ENCODE results near the gene SEMA5B. TPM values are rescaled to one million over a fixed set of nuclear protein-coding genes. Genes with fewer than 3 reads are reported as not detected.

SEMA5B gene
- total and polyA plus RNA-seq, 2 donors (not counting 3 experiments of a cell fraction or from before 2014, with no cell fraction given): 0.07 TPM; not detected in 1

- Histone ChIP-seq H3K36me3 (ENCODE audit: control insufficient read depth in 2 of 2, extremely low read depth in 1 of 2, insufficient read depth in 2 of 2, low read length in 2 of 2) (no peaks in the 10 kb centered on the region), H3K9me3 (replicated peaks; ENCODE audit: control insufficient read depth, insufficient read depth, low read length) (no peaks in the 10 kb centered on the region), H3K9me1 (replicated peaks; ENCODE audit: control insufficient read depth, extremely low read depth, insufficient read depth, low read length) (no peaks in the 10 kb centered on the region), H3K79me2 (ENCODE audit: control insufficient read depth, insufficient read depth, low read length) (no peaks in the 10 kb centered on the region), H3K27me3 (ENCODE audit: control insufficient read depth in 2 of 2, insufficient read depth in 2 of 2, low read length in 2 of 2) (peaks cover 12 to 34% of the 10 kb centered on the region in 2 experiments), H3K27ac (ENCODE audit: insufficient read depth, low read depth, low read length) (no peak overlapping the region), H3K4me2 (ENCODE audit: insufficient read depth, low read length) (no peak overlapping the region), H3K9ac (replicated peaks; ENCODE audit: extremely low read depth, insufficient read depth, low read length) (no peak overlapping the region), H2AFZ (ENCODE audit: low read depth, low read length) (no peak overlapping the region), H3K4me3 (replicated peaks in 1 of 3; ENCODE audit: insufficient read depth in 1 of 3, low read depth in 1 of 3, low read length in 3 of 3) (no peak overlapping the region), H3K4me1 (ENCODE audit: control insufficient read depth, extremely low read depth, insufficient read depth, low read length) (no peaks in the 10 kb centered on the region), H4K20me1 (replicated peaks; ENCODE audit: control insufficient read depth, extremely low read depth, insufficient read depth, low read length) (no peaks in the 10 kb centered on the region)
- POLR2A ChIA-PET: no interaction called here
- dilution Hi-C loops (cut with MboI; ENCODE audit: extremely low pct_ligation_motif_present, low sequenced_read_pairs): no loop called here
- CTCF ChIA-PET: no interaction called here
- BruUV-seq (replicated peaks): no TSS peak
- DNase-seq (ENCODE audit: low read depth, low spot score): no peak
- no peak for FAIRE-seq
- TF ChIP-seq CTCF (IDR thresholded peaks at IDR 0.05; ENCODE audit: extremely low read depth in 1 of 2, insufficient read depth in 1 of 2, low read depth in 1 of 2, low read length in 2 of 2) (no peak), EZH2 (IDR thresholded peaks at IDR 0.05; ENCODE audit: borderline replicate concordance, low read depth, low read length, severe bottlenecking) (no peak), POLR2A (IDR thresholded peaks at IDR 0.05; ENCODE audit: low read depth, low read length) (no peak), JUN (IDR thresholded peaks at IDR 0.05; ENCODE audit: borderline replicate concordance, insufficient read depth, insufficient read length, low read depth) (no peak), MYC (IDR thresholded peaks at IDR 0.05; ENCODE audit: low read depth, low read length) (no peak), MAX (IDR thresholded peaks at IDR 0.05; ENCODE audit: insufficient read depth, insufficient read length) (no peak)
- intact Hi-C loops (cut with micrococcal nuclease): no loop called here
Observed at GRCh38 chr3:122959339-122959738, 68.2 kb downstream of the SEMA5B start.

All from endothelial cell of umbilical vein (primary cell).